Liver (tissue), 9 donors: ENCODE measurements around the gene CROCC2. TPM values are rescaled to one million over a fixed set of nuclear protein-coding genes. Genes with fewer than 3 reads are reported as not detected.

ENCODE experiments used
- DNase-seq: peaks from one replicate; pipeline ENCODE4 v3.0.0-alpha.2; 2017; ENCODE audit warnings: low spot score
- H3K27ac ChIP-seq, 2 donors: one replicate each; pipeline ENCODE4 v1.7.0; 2013; ENCODE audit warnings: inconsistent platforms in 2 of 2, low read length in 2 of 2, control low read depth in 1 of 2, low read depth in 1 of 2, mild to moderate bottlenecking in 1 of 2
- H3K27me3 ChIP-seq, 4 donors: one replicate each; pipeline versions ENCODE4 v1.6.1 to v1.7.0; 2013; ENCODE audit warnings: low read length in 3 of 4, inconsistent platforms in 1 of 4, mild to moderate bottlenecking in 1 of 4, moderate library complexity in 1 of 4; ENCODE audit not compliant: control insufficient read depth in 4 of 4, insufficient read depth in 4 of 4
- H3K36me3 ChIP-seq, 4 donors: one replicate each; pipeline versions ENCODE4 v1.6.1 to v1.7.0; 2013; ENCODE audit warnings: low read length in 3 of 4, mild to moderate bottlenecking in 3 of 4, low read depth in 1 of 4, moderate library complexity in 1 of 4; ENCODE audit not compliant: control insufficient read depth in 4 of 4, insufficient read depth in 3 of 4
- H3K4me1 ChIP-seq, 4 donors: one replicate each; pipeline versions ENCODE4 v1.6.1 to v1.7.0; 2013; ENCODE audit warnings: low read length in 3 of 4, mild to moderate bottlenecking in 3 of 4, moderate library complexity in 1 of 4; ENCODE audit not compliant: control insufficient read depth in 4 of 4, insufficient read depth in 4 of 4
- H3K4me3 ChIP-seq, 3 donors: one replicate each; pipeline versions ENCODE4 v1.6.1 to v1.7.0; 2013; ENCODE audit warnings: low read length in 3 of 3, control low read depth in 1 of 3, low read depth in 1 of 3, mild to moderate bottlenecking in 1 of 3
- H3K9ac ChIP-seq, 2 donors: one replicate each; pipeline ENCODE4 v1.7.0; 2013; ENCODE audit warnings: low read length in 2 of 2, mild to moderate bottlenecking in 2 of 2, moderate library complexity in 2 of 2, control low read depth in 1 of 2, low read depth in 1 of 2
- H3K9me3 ChIP-seq, 4 donors: one replicate each; pipeline versions ENCODE4 v1.6.1 to v1.7.0; 2013; ENCODE audit warnings: low read length in 3 of 4; ENCODE audit not compliant: control insufficient read depth in 4 of 4
- CTCF ChIP-seq: fragments of 150-350 bp; IDR thresholded peaks from 2 replicates; pipeline ENCODE4 v1.5.1; 2017; ENCODE audit warnings: improper control_type of control experiment, low read depth, low read length; ENCODE audit not compliant: missing input control
- EGR1 ChIP-seq, 2 donors: IDR thresholded peaks; 2 replicates each; pipeline ENCODE4 v1.6.1; 2016 to 2018; ENCODE audit warnings: antibody characterized with exemption in 2 of 2, low read depth in 2 of 2
- FOXA1 ChIP-seq: IDR thresholded peaks from 2 replicates; pipeline ENCODE4 v1.6.1; 2016; ENCODE audit warnings: antibody characterized with exemption
- FOXA2 ChIP-seq: IDR thresholded peaks from 2 replicates; pipeline ENCODE4 v1.6.1; 2016; ENCODE audit warnings: antibody characterized with exemption
- GABPA ChIP-seq, 2 donors: IDR thresholded peaks in 1 of 2; conservative IDR thresholded peaks in 1 of 2; 2 replicates each; pipeline ENCODE4 v1.6.1; 2016; ENCODE audit warnings: antibody characterized with exemption in 2 of 2, mild to moderate bottlenecking in 1 of 2, moderate library complexity in 1 of 2
- HNF4G ChIP-seq: IDR thresholded peaks from 2 replicates; pipeline ENCODE4 v1.6.1; 2016; ENCODE audit warnings: antibody characterized with exemption
- JUND ChIP-seq, 2 donors: IDR thresholded peaks; 2 replicates each; pipeline ENCODE4 v1.6.1; 2016; ENCODE audit warnings: antibody characterized with exemption in 2 of 2
- NR2F2 ChIP-seq: IDR thresholded peaks from 2 replicates; pipeline ENCODE4 v1.6.1; 2016; ENCODE audit warnings: antibody characterized with exemption
- RAD21 ChIP-seq, 2 donors: IDR thresholded peaks; 2 replicates each; pipeline ENCODE4 v1.6.1; 2016; ENCODE audit warnings: antibody characterized with exemption in 2 of 2, mild to moderate bottlenecking in 2 of 2
- REST ChIP-seq: IDR thresholded peaks from 2 replicates; pipeline ENCODE4 v1.6.1; 2016; ENCODE audit warnings: antibody characterized with exemption, mild to moderate bottlenecking
- RXRA ChIP-seq, 2 donors: IDR thresholded peaks; 2 replicates each; pipeline ENCODE4 v1.6.1; 2017 to 2018; ENCODE audit warnings: antibody characterized with exemption in 2 of 2, mild to moderate bottlenecking in 1 of 2
- SP1 ChIP-seq: IDR thresholded peaks from 2 replicates; pipeline ENCODE4 v1.6.1; 2018; ENCODE audit warnings: antibody characterized with exemption, mild to moderate bottlenecking
- TAF1 ChIP-seq: conservative IDR thresholded peaks from 2 replicates; pipeline ENCODE4 v1.6.1; 2016; ENCODE audit warnings: antibody characterized with exemption, mild to moderate bottlenecking
- YY1 ChIP-seq: IDR thresholded peaks from 2 replicates; pipeline ENCODE4 v1.6.1; 2016; ENCODE audit warnings: antibody characterized with exemption, mild to moderate bottlenecking
- WGBS: extraction: QIAGEN DNeasy Blood & Tissue Kit; methylation state at CpG from one replicate; pipeline ENCODE4 v1.1.7; 2013; 5-methylcytosine and 5-hydroxymethylcytosine counted together
- polyA plus RNA-seq, 2 donors: library from polyadenylated mRNA; stranded (reverse) in 1 of 2; unstranded in 1 of 2; fragments of 200-250 nt in 1 of 2; fragments of >200 nt in 1 of 2; fragmentation: Nextera tagmentation in 1 of 2; extraction: Ambion mirVana in 1 of 2; gene quantifications; one replicate each; pipeline versions ENCODE4 v1.2.1 to v1.2.3, GENCODE V29; 2013 to 2015
- total RNA-seq, 2 donors: library from RNA; depleted of rRNA; stranded (reverse); fragments of >200 nt; gene quantifications; one replicate each; pipeline ENCODE4 v1.2.3, GENCODE V29; 2014
- TF ChIP-seq, protein P1 (sequence below): IDR thresholded peaks from 2 replicates; pipeline ENCODE4 v1.6.1; 2016; ENCODE audit warnings: antibody characterized with exemption
- TF ChIP-seq, protein P2 (sequence below): IDR thresholded peaks from 2 replicates; pipeline ENCODE4 v1.6.1; 2016; ENCODE audit warnings: antibody characterized with exemption
- TF ChIP-seq, protein P3 (sequence below): IDR thresholded peaks from 2 replicates; pipeline ENCODE4 v1.6.1; 2016; ENCODE audit warnings: antibody characterized with exemption
- donor health status: healthy.
- donor health status: healthy.
- donor health status: healthy.
- donor health status: healthy.
- donor health status: healthy.

The CROCC2 gene
- total and polyA plus RNA-seq, 4 donors, result under 0.01 to 0.13 (median 0.05) TPM

DNA sequence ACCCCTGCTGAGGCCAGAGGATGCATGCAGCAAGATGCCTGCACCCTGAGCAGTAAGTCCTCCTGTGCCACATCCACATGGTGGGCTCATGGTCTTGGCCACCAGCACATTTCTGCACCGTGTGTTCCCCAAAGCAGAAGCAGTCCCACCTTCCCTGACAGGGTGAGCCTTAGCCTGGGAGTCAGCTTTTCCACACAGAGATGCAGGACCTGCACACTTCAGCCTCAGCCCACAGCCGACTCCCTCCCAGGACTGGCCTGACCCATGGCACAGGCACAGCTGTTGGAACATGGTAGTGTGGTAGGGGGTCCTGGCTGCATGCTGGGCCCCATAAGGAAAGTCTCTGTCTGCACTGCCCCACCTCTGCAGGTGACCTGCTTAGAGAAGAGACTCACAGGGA lies 97.2 kb downstream of the CROCC2 start:
- no peak overlapping the region for H3K9ac ChIP-seq
- H3K36me3 ChIP-seq, result peaks cover 0 to 9% (median 4%) of the 10 kb centered on the region in 4 donors
- H3K9me3 ChIP-seq, result peaks cover 5 to 10% (median 8%) of the 10 kb centered on the region in 4 donors
- 97% methylated on average over 2 of the region's 2 CpGs for WGBS
- TF ChIP-seq SP1 (no peak), CTCF (no peak), NR2F2 (no peak), TAF1 (no peak), REST (no peak), FOXA2 (no peak), HNF4G (no peak), FOXA1 (no peak), RAD21 (IDR thresholded peaks at IDR 0.05) (no peak), YY1 (no peak)
- TF ChIP-seq, protein P1, sequence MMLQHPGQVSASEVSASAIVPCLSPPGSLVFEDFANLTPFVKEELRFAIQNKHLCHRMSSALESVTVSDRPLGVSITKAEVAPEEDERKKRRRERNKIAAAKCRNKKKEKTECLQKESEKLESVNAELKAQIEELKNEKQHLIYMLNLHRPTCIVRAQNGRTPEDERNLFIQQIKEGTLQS, result no peak
- TF ChIP-seq, protein P2, sequence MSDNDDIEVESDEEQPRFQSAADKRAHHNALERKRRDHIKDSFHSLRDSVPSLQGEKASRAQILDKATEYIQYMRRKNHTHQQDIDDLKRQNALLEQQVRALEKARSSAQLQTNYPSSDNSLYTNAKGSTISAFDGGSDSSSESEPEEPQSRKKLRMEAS, result no peak
- TF ChIP-seq, protein P3, sequence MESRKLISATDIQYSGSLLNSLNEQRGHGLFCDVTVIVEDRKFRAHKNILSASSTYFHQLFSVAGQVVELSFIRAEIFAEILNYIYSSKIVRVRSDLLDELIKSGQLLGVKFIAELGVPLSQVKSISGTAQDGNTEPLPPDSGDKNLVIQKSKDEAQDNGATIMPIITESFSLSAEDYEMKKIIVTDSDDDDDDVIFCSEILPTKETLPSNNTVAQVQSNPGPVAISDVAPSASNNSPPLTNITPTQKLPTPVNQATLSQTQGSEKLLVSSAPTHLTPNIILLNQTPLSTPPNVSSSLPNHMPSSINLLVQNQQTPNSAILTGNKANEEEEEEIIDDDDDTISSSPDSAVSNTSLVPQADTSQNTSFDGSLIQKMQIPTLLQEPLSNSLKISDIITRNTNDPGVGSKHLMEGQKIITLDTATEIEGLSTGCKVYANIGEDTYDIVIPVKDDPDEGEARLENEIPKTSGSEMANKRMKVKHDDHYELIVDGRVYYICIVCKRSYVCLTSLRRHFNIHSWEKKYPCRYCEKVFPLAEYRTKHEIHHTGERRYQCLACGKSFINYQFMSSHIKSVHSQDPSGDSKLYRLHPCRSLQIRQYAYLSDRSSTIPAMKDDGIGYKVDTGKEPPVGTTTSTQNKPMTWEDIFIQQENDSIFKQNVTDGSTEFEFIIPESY, result no peak
- no peak for DNase-seq
- no peak overlapping the region for H3K4me3 ChIP-seq
- H3K27ac ChIP-seq, result no peak overlapping the region
- no peaks in the 10 kb centered on the region for H3K27me3 ChIP-seq
- peaks cover 4 to 30% (median 17%) of the 10 kb centered on the region in 4 donors for H3K4me1 ChIP-seq

DNA sequence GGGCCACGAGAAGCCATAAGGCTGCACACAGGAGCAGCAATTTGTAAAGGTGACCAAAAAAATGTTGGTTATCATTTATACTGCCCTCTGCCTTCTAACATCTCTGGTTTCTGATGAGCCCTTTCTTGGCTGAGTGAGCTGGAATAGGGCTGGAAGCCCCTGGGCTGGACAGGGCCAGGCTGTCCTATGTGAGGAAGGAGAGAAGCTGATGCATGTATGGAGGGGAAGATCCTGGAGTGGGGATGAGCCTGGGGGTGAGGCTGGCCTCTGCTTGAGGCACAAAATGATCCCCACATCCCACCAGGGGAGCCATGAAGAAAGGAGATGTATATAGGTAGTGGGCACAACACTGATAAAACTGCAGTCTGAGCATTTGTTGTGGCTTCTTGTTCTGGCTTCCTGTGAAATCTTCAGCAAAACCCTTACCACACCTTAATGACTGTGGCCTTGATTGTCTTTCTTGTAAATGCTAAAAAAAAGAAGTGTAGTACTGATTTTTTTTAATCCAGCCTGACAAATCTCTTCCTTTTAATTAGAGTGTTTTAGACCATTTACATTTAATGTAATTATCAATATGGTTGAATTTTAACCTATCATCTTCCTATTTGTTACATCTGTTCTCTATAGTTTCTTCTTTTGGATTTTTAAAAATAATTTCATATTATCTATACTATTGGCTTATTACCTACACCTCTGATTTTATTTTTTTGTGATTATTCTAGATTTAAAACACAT lies 97.9 kb downstream of the CROCC2 start:
- H3K9me3 ChIP-seq, result peaks cover 5 to 10% (median 8%) of the 10 kb centered on the region in 4 donors
- TF ChIP-seq CTCF (no peak), FOXA2 (no peak), NR2F2 (no peak), RAD21 (IDR thresholded peaks at IDR 0.05) (no peak), EGR1 (IDR thresholded peaks at IDR 0.05; ENCODE audit: low read depth in 2 of 2) (no peak), GABPA (IDR thresholded peaks at IDR 0.05 in 1 of 2, conservative IDR thresholded peaks at IDR 0.05 in 1 of 2) (no peak), JUND (IDR thresholded peaks at IDR 0.05) (no peak), FOXA1 (no peak), RXRA (IDR thresholded peaks at IDR 0.05) (no peak)
- TF ChIP-seq, protein P2, result no peak
- TF ChIP-seq, protein P1, result no peak
- TF ChIP-seq, protein P3, result no peak
- H3K27ac ChIP-seq, result no peak overlapping the region
- no peaks in the 10 kb centered on the region for H3K27me3 ChIP-seq
- WGBS, result 98% methylated on average over 1 of the region's 1 CpG
- no peak for DNase-seq
- peaks cover 0 to 9% (median 4%) of the 10 kb centered on the region in 4 donors for H3K36me3 ChIP-seq
- no peak overlapping the region for H3K4me3 ChIP-seq
- H3K4me1 ChIP-seq, result peaks cover 4 to 30% (median 17%) of the 10 kb centered on the region in 4 donors
- no peak overlapping the region for H3K9ac ChIP-seq
